Endothelial cell of umbilical vein (primary cell): ENCODE data around the gene TRIM69. TPM values are rescaled to one million over a fixed set of nuclear protein-coding genes. Genes with fewer than 3 reads are reported as not detected.

Experiments used
- BruUV-seq: library from RNA; stranded (reverse); fragments of 400-500 nt; replicated peaks from 2 replicates; lab custom pipeline; 2021; lab: Mats Ljungman, UMichigan
- CTCF ChIA-PET: fragments of 300-600, 350-600 bp; sonication (Branson Sonifier 250); formaldehyde crosslinking; loops from one replicate; lab custom pipeline; 2021; ENCODE audit warnings: antibody characterized with exemption, inconsistent platforms; lab: Charles Lee
- POLR2A ChIA-PET: fragments of 300-600, 350-600 bp; sonication (Branson Sonifier 250); formaldehyde crosslinking; loops from one replicate; lab custom pipeline; 2021; ENCODE audit warnings: antibody characterized with exemption, inconsistent platforms; lab: Charles Lee
- DNase-seq: peaks from one replicate; pipeline ENCODE4 v3.0.0-alpha.2; 2011; ENCODE audit warnings: low read depth, low spot score
- FAIRE-seq: peaks from 2 replicates; lab custom pipeline; 2011; peaks lifted over from hg19 to GRCh38; lab: Jason Lieb, UNC
- H2AFZ ChIP-seq: 2 replicates; pipeline ENCODE4 v1.6.0; 2012; ENCODE audit warnings: low read depth, low read length, control low read depth, inconsistent platforms
- H3K27ac ChIP-seq: 2 replicates; pipeline ENCODE4 v1.5.1; 2011; ENCODE audit warnings: low read depth, mild to moderate bottlenecking, control low read depth, low read length, moderate library complexity; ENCODE audit not compliant: insufficient read depth
- H3K27me3 ChIP-seq, 2 experiments: 2 replicates each; pipeline versions ENCODE4 v1.6.0 to v1.6.1; 2011; ENCODE audit warnings: low read length in 2 of 2, mixed read lengths in 1 of 2; ENCODE audit not compliant: control insufficient read depth in 2 of 2, insufficient read depth in 2 of 2
- H3K36me3 ChIP-seq, 2 experiments: 2 replicates in 1 of 2; 3 replicates in 1 of 2; pipeline ENCODE4 v1.5.1; 2011; ENCODE audit warnings: low read length in 2 of 2, mild to moderate bottlenecking in 1 of 2, moderate library complexity in 1 of 2; ENCODE audit not compliant: control insufficient read depth in 2 of 2, insufficient read depth in 2 of 2; ENCODE audit errors: extremely low read depth in 1 of 2
- H3K4me1 ChIP-seq: 3 replicates; pipeline ENCODE4 v1.5.1; 2011; ENCODE audit warnings: mild to moderate bottlenecking, low read length; ENCODE audit not compliant: control insufficient read depth, insufficient read depth; ENCODE audit errors: extremely low read depth
- H3K4me2 ChIP-seq: 2 replicates; pipeline ENCODE4 v1.6.1; 2011; ENCODE audit warnings: low read length, control low read depth, mixed read lengths; ENCODE audit not compliant: insufficient read depth
- H3K4me3 ChIP-seq, 3 experiments: fragments of 200-600 bp in 1 of 3; sonication (generic), shearing (Covaris generic) in 1 of 3; replicated peaks in 1 of 3; 2 replicates each; pipeline ENCODE4 v1.5.1; 2011 to 2016; ENCODE audit warnings: control low read depth in 3 of 3, low read length in 3 of 3, mild to moderate bottlenecking in 2 of 3, inconsistent platforms in 1 of 3, low read depth in 1 of 3, moderate library complexity in 1 of 3; ENCODE audit not compliant: insufficient read depth in 1 of 3
- H3K79me2 ChIP-seq: 2 replicates; pipeline ENCODE4 v1.6.0; 2012; ENCODE audit warnings: low read length, inconsistent platforms; ENCODE audit not compliant: control insufficient read depth, insufficient read depth
- H3K9ac ChIP-seq: replicated peaks from 2 replicates; pipeline ENCODE3; 2011; ENCODE audit warnings: low read length, control low read depth; ENCODE audit not compliant: insufficient read depth; ENCODE audit errors: extremely low read depth
- H3K9me1 ChIP-seq: replicated peaks from 3 replicates; pipeline ENCODE4 v1.6.0; 2011; ENCODE audit warnings: mild to moderate bottlenecking, low read length; ENCODE audit not compliant: control insufficient read depth, insufficient read depth; ENCODE audit errors: extremely low read depth
- H3K9me3 ChIP-seq: replicated peaks from 2 replicates; pipeline ENCODE4 v1.5.1; 2012; ENCODE audit warnings: low read length, inconsistent platforms; ENCODE audit not compliant: control insufficient read depth, insufficient read depth
- H4K20me1 ChIP-seq: replicated peaks from 2 replicates; pipeline ENCODE3; 2011; ENCODE audit warnings: mild to moderate bottlenecking, low read length; ENCODE audit not compliant: control insufficient read depth, insufficient read depth; ENCODE audit errors: extremely low read depth
- CTCF ChIP-seq, 2 donors: IDR thresholded peaks; 1 replicate in 1 of 2; 2 replicates in 1 of 2; pipeline ENCODE4 v1.5.1; 2011; ENCODE audit warnings: low read length in 2 of 2, mild to moderate bottlenecking in 2 of 2, moderate library complexity in 2 of 2, control low read depth in 1 of 2, inconsistent platforms in 1 of 2, low read depth in 1 of 2; ENCODE audit not compliant: insufficient read depth in 1 of 2; ENCODE audit errors: extremely low read depth in 1 of 2
- EZH2 ChIP-seq: IDR thresholded peaks from 2 replicates; pipeline ENCODE4 v1.6.1; 2012; ENCODE audit warnings: borderline replicate concordance, low read depth, mild to moderate bottlenecking, moderate library complexity, low read length, inconsistent platforms; ENCODE audit not compliant: severe bottlenecking
- FOS ChIP-seq: IDR thresholded peaks from 2 replicates; pipeline ENCODE4 v1.6.1; 2011; ENCODE audit warnings: mild to moderate bottlenecking, low read length, moderate library complexity, borderline replicate concordance; ENCODE audit not compliant: insufficient read depth
- GATA2 ChIP-seq: IDR thresholded peaks from 2 replicates; pipeline ENCODE4 v1.7.0; 2011; ENCODE audit warnings: low read depth, mild to moderate bottlenecking, moderate library complexity, mixed read lengths, low read length; ENCODE audit not compliant: insufficient read length, insufficient read depth
- JUN ChIP-seq: IDR thresholded peaks from 2 replicates; pipeline ENCODE4 v1.6.1; 2011; ENCODE audit warnings: borderline replicate concordance, low read depth; ENCODE audit not compliant: insufficient read length, insufficient read depth
- MAX ChIP-seq: IDR thresholded peaks from 2 replicates; pipeline ENCODE4 v1.6.1; 2011; ENCODE audit not compliant: insufficient read depth, insufficient read length
- MYC ChIP-seq: IDR thresholded peaks from one replicate; pipeline ENCODE4 v1.6.1; 2011; ENCODE audit warnings: mild to moderate bottlenecking, low read depth, low read length
- POLR2A ChIP-seq: IDR thresholded peaks from 2 replicates; pipeline ENCODE4 v1.6.1; 2012; ENCODE audit warnings: low read depth, mild to moderate bottlenecking, control low read depth, low read length
- POLR2AphosphoS5 ChIP-seq: IDR thresholded peaks from 2 replicates; pipeline ENCODE4 v1.6.1; 2012; ENCODE audit warnings: low read depth, mild to moderate bottlenecking, control low read depth, low read length, moderate library complexity; ENCODE audit not compliant: insufficient read depth
- dilution Hi-C: fragments of 300-500 bp; cut with MboI; formaldehyde crosslinking; loops from one replicate; pipeline ENCODE4 v1.15.0; 2019; ENCODE audit warnings: low sequenced_read_pairs; ENCODE audit not compliant: extremely low pct_ligation_motif_present
- intact Hi-C: fragments of 100-400 bp; cut with micrococcal nuclease; formaldehyde crosslinking; loops from one replicate; pipeline ENCODE4 v1.10.0; 2022
- polyA plus RNA-seq, 4 experiments: library from polyadenylated mRNA; depleted of rRNA in 3 of 4; stranded (reverse) in 3 of 4; unstranded in 1 of 4; fragments of >200 nt; gene quantifications; 2 replicates each; pipeline versions ENCODE4 v1.2.1 to v1.2.3, GENCODE V29; 2011 to 2012; ENCODE audit warnings: missing spikeins in 1 of 4
- total RNA-seq: library from RNA; stranded (reverse); gene quantifications from 2 replicates; pipeline ENCODE4 v1.2.3, GENCODE V29; 2021

The TRIM69 gene
- total and polyA plus RNA-seq, 2 donors (not counting 3 experiments of a cell fraction or from before 2014, with no cell fraction given), result 4.8 to 13.0 TPM

- Histone ChIP-seq H4K20me1 (no peaks in the 10 kb centered on the region), H3K36me3 (peaks cover 0 to 11% of the 10 kb centered on the region in 2 experiments), H3K27ac (no peak overlapping the region), H3K79me2 (no peaks in the 10 kb centered on the region), H3K4me1 (peaks cover 12% of the 10 kb centered on the region), H3K9ac (no peak overlapping the region), H3K4me3 (no peak overlapping the region), H3K4me2 (no peak overlapping the region), H3K27me3 (no peaks in the 10 kb centered on the region), H2AFZ (no peak overlapping the region), H3K9me1 (no peaks in the 10 kb centered on the region), H3K9me3 (no peaks in the 10 kb centered on the region)
- TF ChIP-seq FOS, result no peak
- no peak for TF ChIP-seq CTCF (IDR thresholded peaks at IDR 0.05; ENCODE audit: extremely low read depth in 1 of 2, insufficient read depth in 1 of 2, low read depth in 1 of 2, low read length in 2 of 2)
- TF ChIP-seq MYC, result no peak
- no peak for TF ChIP-seq GATA2
- no peak for TF ChIP-seq MAX
- no peak for TF ChIP-seq POLR2A
- no peak for TF ChIP-seq POLR2AphosphoS5
- TF ChIP-seq JUN, result no peak
- no peak for TF ChIP-seq EZH2
- no TSS peak for BruUV-seq
- dilution Hi-C loops (no loop called here), intact Hi-C loops (no loop called here)
- DNase-seq (no peak), FAIRE-seq (no peak)
- POLR2A ChIA-PET, result interaction anchor here (1.1 to 2.4 kb wide), 2 partner anchors 8 to 10 kb away, joined by 3 to 10 read pairs; partner anchors contain the start of genes B2M and PATL2
- CTCF ChIA-PET, result interaction anchor here (0.6 to 2.3 kb wide), 6 partner anchors 8 to 137 kb away, joined by 3 to 13 read pairs (median 4); partner anchors contain the start of genes B2M, PATL2 and TRIM69
Measured at GRCh38 chr15:44722011-44722410, 14.3 kb upstream of the TRIM69 start.
